ENCODE measurements around the gene UGT2B10. TPM values are rescaled to one million over a fixed set of nuclear protein-coding genes. Genes with fewer than 3 reads are reported as not detected.

Gene UGT2B10
- total and polyA plus RNA-seq, 2 of the 8 experiments (the other 6 are each of a cell fraction or from before 2014, with no cell fraction given) = not detected

GRCh38 chr4:68780232-68780631 lies 35.6 kb upstream of the UGT2B10 start:
- Histone ChIP-seq H3K18ac (ENCODE audit: extremely low read depth, low read length) (no peak overlapping the region), H4K91ac (replicated peaks; ENCODE audit: insufficient read length, low read length) (no peak overlapping the region), H4K5ac (ENCODE audit: insufficient read length, low read depth, low read length) (no peak overlapping the region), H2AFZ (ENCODE audit: low read length) (no peak overlapping the region), H3K27ac (ENCODE audit: low read depth, low read length) (no peak overlapping the region), H3K36me3 (ENCODE audit: control insufficient read depth in 2 of 4, insufficient read depth in 4 of 4, low read length in 3 of 4) (no peaks in the 10 kb centered on the region), H3K23me2 (ENCODE audit: low read depth, low read length) (no peaks in the 10 kb centered on the region), H3K4me1 (replicated peaks in 1 of 4; ENCODE audit: control insufficient read depth in 3 of 4, insufficient read depth in 4 of 4, low read length in 3 of 4) (no peaks in the 10 kb centered on the region), H2AK5ac (ENCODE audit: low read depth, low read length) (no peak overlapping the region), H3K79me2 (ENCODE audit: control insufficient read depth in 1 of 2, insufficient read depth in 2 of 2, low read length in 2 of 2) (no peaks in the 10 kb centered on the region), H3K9me3 (ENCODE audit: insufficient read depth in 2 of 2, low read depth in 1 of 2, low read length in 1 of 2) (no peaks in the 10 kb centered on the region; a peak in 1 of 4 replicates), H3K14ac (ENCODE audit: insufficient read length) (no peak overlapping the region), H2BK5ac (ENCODE audit: low read depth, low read length) (no peak overlapping the region), H4K20me1 (replicated peaks in 1 of 2; ENCODE audit: control insufficient read depth in 1 of 2, insufficient read depth in 2 of 2, low read length in 2 of 2) (no peaks in the 10 kb centered on the region), H3K4ac (replicated peaks; ENCODE audit: insufficient read length, low read depth, low read length) (no peak overlapping the region), H3K79me1 (ENCODE audit: low read depth, low read length) (no peaks in the 10 kb centered on the region), H3K9ac (replicated peaks in 1 of 4; ENCODE audit: extremely low read depth in 1 of 4, low read depth in 3 of 4, low read length in 3 of 4) (no peak overlapping the region), H3K4me2 (ENCODE audit: insufficient read depth in 1 of 2, low read depth in 2 of 2, low read length in 2 of 2) (no peak overlapping the region), H2BK15ac (ENCODE audit: low read length) (no peak overlapping the region), H3K56ac (replicated peaks; ENCODE audit: insufficient read length, low read depth, low read length) (no peak overlapping the region), H3K4me3 (ENCODE audit: extremely low read depth in 1 of 4, insufficient read depth in 2 of 4, low read depth in 3 of 4, low read length in 4 of 4) (no peak overlapping the region), H3K27me3 (replicated peaks in 1 of 4; ENCODE audit: control insufficient read depth in 3 of 4, extremely low read depth in 1 of 4, insufficient read depth in 3 of 4, low read length in 3 of 4) (no peaks in the 10 kb centered on the region), H2BK12ac (ENCODE audit: low read depth, low read length) (no peak overlapping the region), H2BK20ac (ENCODE audit: low read length) (no peak overlapping the region), H3K23ac (ENCODE audit: insufficient read length) (no peak overlapping the region), H4K8ac (ENCODE audit: extremely low read depth, insufficient read depth, low read length) (no peak overlapping the region), H2BK120ac (replicated peaks; ENCODE audit: low read depth, low read length) (no peak overlapping the region)
- ChIA-PET POLR2A (ENCODE audit: partially characterized antibody) (no interaction called here), CTCF (ENCODE audit: partially characterized antibody) (no interaction called here)
- no peak for FAIRE-seq
- no peak for DNase-seq (ENCODE audit: low read depth in 1 of 2, low spot score in 2 of 2)
- WGBS, 2 experiments (ENCODE audit: extremely low coverage in 1 of 2, insufficient coverage in 1 of 2, insufficient read length in 1 of 2, insufficient replicate concordance in 2 of 2, low coverage in 1 of 2, low lambda C conversion rate in 2 of 2, missing lambda C conversion rate in 1 of 2) = 76% methylated on average over 1 of the region's 1 CpG; no CpG with 5 or more reads in 1 of the 2 experiments
- TF ChIP-seq ASH2L (IDR thresholded peaks at IDR 0.05; ENCODE audit: low read length) = no peak
- TF ChIP-seq SP2 (IDR thresholded peaks at IDR 0.05; ENCODE audit: low read length) = no peak
- TF ChIP-seq TBP (IDR thresholded peaks at IDR 0.05; ENCODE audit: low read depth, low read length) = no peak
- no peak for TF ChIP-seq CTCF (IDR thresholded peaks at IDR 0.05; ENCODE audit: control extremely low read depth in 1 of 3, insufficient read depth in 1 of 3, low read depth in 1 of 3, low read length in 3 of 3)
- no peak for TF ChIP-seq ZNF274 (IDR thresholded peaks at IDR 0.05; ENCODE audit: borderline replicate concordance, extremely low read depth, low read length)
- no peak for TF ChIP-seq GTF2F1 (IDR thresholded peaks at IDR 0.05; ENCODE audit: borderline replicate concordance, low read depth, low read length)
- no peak for TF ChIP-seq CBX5 (IDR thresholded peaks at IDR 0.05; ENCODE audit: low read depth, low read length)

All from H1 (cell line).